Panc1 (cell line): ENCODE measurements around the gene SCNN1B. TPM values are rescaled to one million over a fixed set of nuclear protein-coding genes. Genes with fewer than 3 reads are reported as not detected.

ENCODE experiments used
- ATAC-seq: fragments of 200-7000 bp; cut with Tn5 transposase; 2 replicates; pipeline ENCODE4 v1.9.1; 2020; ENCODE audit warnings: mild to moderate bottlenecking, moderate library complexity
- BruUV-seq: library from RNA; stranded (reverse); fragments of 400-500 nt; replicated peaks from 2 replicates; lab custom pipeline; 2021; lab: Mats Ljungman, UMichigan
- CTCF ChIA-PET: fragments of 300-600 bp; sonication (Branson Sonifier 250); formaldehyde crosslinking; loops from one replicate; lab custom pipeline; 2022; ENCODE audit warnings: antibody characterized with exemption; lab: Charles Lee
- POLR2A ChIA-PET: fragments of 300-600 bp; sonication (Branson Sonifier 250); formaldehyde crosslinking; loops from one replicate; lab custom pipeline; 2022; ENCODE audit warnings: antibody characterized with exemption; lab: Charles Lee
- DNase-seq: peaks from one replicate; pipeline ENCODE4 v3.0.0-alpha.2; 2010; ENCODE audit warnings: low read depth, low spot score
- H3K27ac ChIP-seq: 2 replicates; pipeline ENCODE4 v1.5.1; 2011; ENCODE audit warnings: mild to moderate bottlenecking, low read length, inconsistent platforms
- H3K27me3 ChIP-seq: fragments of 200-500 bp; sonication (Bioruptor generic); 2 replicates; pipeline ENCODE4 v1.6.0; 2014; ENCODE audit warnings: low read length, inconsistent platforms; ENCODE audit not compliant: control insufficient read depth, insufficient read depth
- H3K36me3 ChIP-seq: fragments of 200-500 bp; sonication (Bioruptor generic); 2 replicates; pipeline ENCODE4 v1.5.1; 2014; ENCODE audit warnings: inconsistent platforms, mild to moderate bottlenecking, low read length, moderate library complexity; ENCODE audit not compliant: control insufficient read depth, insufficient read depth
- H3K4me1 ChIP-seq: 2 replicates; pipeline ENCODE4 v1.5.1; 2011; ENCODE audit warnings: inconsistent platforms, mild to moderate bottlenecking, low read length, moderate library complexity; ENCODE audit not compliant: control insufficient read depth, insufficient read depth
- H3K4me3 ChIP-seq, 2 experiments: 2 replicates each; pipeline ENCODE4 v1.5.1; 2011 to 2012; ENCODE audit warnings: low read depth in 2 of 2, low read length in 2 of 2, mild to moderate bottlenecking in 2 of 2, inconsistent platforms in 1 of 2, moderate library complexity in 1 of 2
- H3K9me3 ChIP-seq: fragments of 200-500 bp; sonication (Bioruptor generic); 2 replicates; pipeline ENCODE4 v1.5.1; 2014; ENCODE audit warnings: low read depth, mild to moderate bottlenecking, inconsistent platforms, low read length, moderate library complexity; ENCODE audit not compliant: control insufficient read depth, insufficient read depth
- POLR2AphosphoS5 ChIP-seq: IDR thresholded peaks from 2 replicates; pipeline ENCODE4 v1.6.1; 2012; ENCODE audit warnings: mild to moderate bottlenecking, low read depth, low read length, moderate library complexity
- SIN3A ChIP-seq: IDR thresholded peaks from 2 replicates; pipeline ENCODE4 v1.6.1; 2012; ENCODE audit warnings: low read depth, mild to moderate bottlenecking, low read length, moderate library complexity, borderline replicate concordance; ENCODE audit not compliant: insufficient read depth
- TCF7L2 ChIP-seq: IDR thresholded peaks from 2 replicates; pipeline ENCODE4 v1.6.1; 2011; ENCODE audit warnings: mild to moderate bottlenecking, low read depth, low read length, inconsistent platforms
- in situ Hi-C: cut with HindIII; loops from 2 replicates; pipeline ENCODE4 v1.10.0; 2016; ENCODE audit warnings: low sequenced_read_pairs, low pct_unique_long_range_greater_than_20kb
- intact Hi-C: fragments of 100-400 bp; cut with micrococcal nuclease; formaldehyde crosslinking; loops from one replicate; pipeline ENCODE4 v1.10.0; 2022; ENCODE audit not compliant: unreplicated experiment
- total RNA-seq: library from RNA; stranded (reverse); gene quantifications from one replicate; pipeline ENCODE4 v1.2.1, GENCODE V29; 2021; ENCODE audit not compliant: unreplicated experiment
- TF ChIP-seq, protein P1 (sequence below), 2 experiments: IDR thresholded peaks; 2 replicates each; pipeline ENCODE4 v1.6.1; 2011 to 2012; ENCODE audit warnings: low read depth in 2 of 2, control low read depth in 1 of 2, low read length in 1 of 2, mild to moderate bottlenecking in 1 of 2, moderate library complexity in 1 of 2; ENCODE audit not compliant: insufficient read depth in 1 of 2
- TF ChIP-seq, protein P2 (sequence below): fragments of 450-650 bp; IDR thresholded peaks from 2 replicates; pipeline ENCODE4 v1.5.1; 2017; ENCODE audit warnings: mild to moderate bottlenecking

SCNN1B gene
- total RNA-seq, 1 experiment from 2014 or later: 10.7 TPM

DNA sequence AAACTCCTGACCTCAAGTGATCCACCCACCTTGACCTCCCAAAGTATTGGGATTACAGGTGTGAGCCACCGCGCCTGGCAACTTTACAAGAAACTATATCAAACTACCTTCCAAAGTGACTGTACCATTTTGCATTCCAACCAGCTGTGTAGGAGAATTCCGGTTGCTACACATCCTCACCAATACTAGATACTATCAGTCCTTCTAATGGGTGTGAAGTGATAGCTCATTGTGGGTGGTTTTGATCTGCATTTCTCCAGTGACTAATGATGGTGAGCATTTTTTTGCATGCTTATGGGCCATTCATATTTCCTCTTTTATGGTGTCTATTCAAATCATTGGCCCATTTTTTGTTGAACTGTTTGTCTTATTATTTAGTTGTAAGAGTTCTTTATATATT lies 37.7 kb downstream of the SCNN1B start:
- H3K27me3 ChIP-seq: no peaks in the 10 kb centered on the region
- POLR2A ChIA-PET: no interaction called here
- no peaks in the 10 kb centered on the region for H3K36me3 ChIP-seq
- DNase-seq (no peak), ATAC-seq (no peak)
- H3K4me3 ChIP-seq: no peak overlapping the region
- CTCF ChIA-PET: no interaction called here
- in situ Hi-C loops (no loop called here), intact Hi-C loops (no loop called here)
- BruUV-seq: no TSS peak
- no peak for TF ChIP-seq SIN3A
- TF ChIP-seq TCF7L2: no peak
- no peak for TF ChIP-seq POLR2AphosphoS5
- TF ChIP-seq, protein P1, sequence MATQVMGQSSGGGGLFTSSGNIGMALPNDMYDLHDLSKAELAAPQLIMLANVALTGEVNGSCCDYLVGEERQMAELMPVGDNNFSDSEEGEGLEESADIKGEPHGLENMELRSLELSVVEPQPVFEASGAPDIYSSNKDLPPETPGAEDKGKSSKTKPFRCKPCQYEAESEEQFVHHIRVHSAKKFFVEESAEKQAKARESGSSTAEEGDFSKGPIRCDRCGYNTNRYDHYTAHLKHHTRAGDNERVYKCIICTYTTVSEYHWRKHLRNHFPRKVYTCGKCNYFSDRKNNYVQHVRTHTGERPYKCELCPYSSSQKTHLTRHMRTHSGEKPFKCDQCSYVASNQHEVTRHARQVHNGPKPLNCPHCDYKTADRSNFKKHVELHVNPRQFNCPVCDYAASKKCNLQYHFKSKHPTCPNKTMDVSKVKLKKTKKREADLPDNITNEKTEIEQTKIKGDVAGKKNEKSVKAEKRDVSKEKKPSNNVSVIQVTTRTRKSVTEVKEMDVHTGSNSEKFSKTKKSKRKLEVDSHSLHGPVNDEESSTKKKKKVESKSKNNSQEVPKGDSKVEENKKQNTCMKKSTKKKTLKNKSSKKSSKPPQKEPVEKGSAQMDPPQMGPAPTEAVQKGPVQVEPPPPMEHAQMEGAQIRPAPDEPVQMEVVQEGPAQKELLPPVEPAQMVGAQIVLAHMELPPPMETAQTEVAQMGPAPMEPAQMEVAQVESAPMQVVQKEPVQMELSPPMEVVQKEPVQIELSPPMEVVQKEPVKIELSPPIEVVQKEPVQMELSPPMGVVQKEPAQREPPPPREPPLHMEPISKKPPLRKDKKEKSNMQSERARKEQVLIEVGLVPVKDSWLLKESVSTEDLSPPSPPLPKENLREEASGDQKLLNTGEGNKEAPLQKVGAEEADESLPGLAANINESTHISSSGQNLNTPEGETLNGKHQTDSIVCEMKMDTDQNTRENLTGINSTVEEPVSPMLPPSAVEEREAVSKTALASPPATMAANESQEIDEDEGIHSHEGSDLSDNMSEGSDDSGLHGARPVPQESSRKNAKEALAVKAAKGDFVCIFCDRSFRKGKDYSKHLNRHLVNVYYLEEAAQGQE (IDR thresholded peaks at IDR 0.05; ENCODE audit: insufficient read depth in 1 of 2, low read depth in 2 of 2, low read length in 1 of 2): no peak
- TF ChIP-seq, protein P2, sequence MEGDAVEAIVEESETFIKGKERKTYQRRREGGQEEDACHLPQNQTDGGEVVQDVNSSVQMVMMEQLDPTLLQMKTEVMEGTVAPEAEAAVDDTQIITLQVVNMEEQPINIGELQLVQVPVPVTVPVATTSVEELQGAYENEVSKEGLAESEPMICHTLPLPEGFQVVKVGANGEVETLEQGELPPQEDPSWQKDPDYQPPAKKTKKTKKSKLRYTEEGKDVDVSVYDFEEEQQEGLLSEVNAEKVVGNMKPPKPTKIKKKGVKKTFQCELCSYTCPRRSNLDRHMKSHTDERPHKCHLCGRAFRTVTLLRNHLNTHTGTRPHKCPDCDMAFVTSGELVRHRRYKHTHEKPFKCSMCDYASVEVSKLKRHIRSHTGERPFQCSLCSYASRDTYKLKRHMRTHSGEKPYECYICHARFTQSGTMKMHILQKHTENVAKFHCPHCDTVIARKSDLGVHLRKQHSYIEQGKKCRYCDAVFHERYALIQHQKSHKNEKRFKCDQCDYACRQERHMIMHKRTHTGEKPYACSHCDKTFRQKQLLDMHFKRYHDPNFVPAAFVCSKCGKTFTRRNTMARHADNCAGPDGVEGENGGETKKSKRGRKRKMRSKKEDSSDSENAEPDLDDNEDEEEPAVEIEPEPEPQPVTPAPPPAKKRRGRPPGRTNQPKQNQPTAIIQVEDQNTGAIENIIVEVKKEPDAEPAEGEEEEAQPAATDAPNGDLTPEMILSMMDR: no peak
- no peaks in the 10 kb centered on the region for H3K9me3 ChIP-seq
- peaks cover 10% of the 10 kb centered on the region for H3K4me1 ChIP-seq
- no peak overlapping the region for H3K27ac ChIP-seq

DNA sequence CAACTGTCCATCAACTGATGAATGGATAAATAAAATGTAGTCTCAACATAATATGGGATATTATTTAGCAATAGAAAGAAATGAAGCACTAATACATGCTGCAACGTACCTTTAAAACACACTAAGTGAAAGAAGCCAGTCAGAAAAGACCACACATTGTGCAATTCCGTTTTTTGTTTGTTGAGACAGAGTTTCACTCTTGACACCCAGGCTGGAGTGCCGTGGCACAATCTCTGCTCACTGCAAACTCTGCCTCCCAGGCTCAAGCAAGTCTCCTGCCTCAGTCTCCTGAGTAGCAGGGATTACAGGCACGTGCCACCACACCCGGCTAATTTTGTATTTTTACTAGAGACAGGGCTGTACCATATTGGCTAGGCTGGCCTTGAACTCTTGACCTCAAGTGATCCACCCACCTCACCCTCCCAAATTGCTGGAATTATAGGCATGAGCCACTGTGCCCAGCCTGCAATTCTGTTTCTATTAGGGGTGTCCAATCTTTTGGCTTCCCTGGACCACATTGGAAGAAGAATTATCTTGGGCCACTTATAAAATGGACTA lies 40.1 kb downstream of the SCNN1B start:
- TF ChIP-seq POLR2AphosphoS5: no peak
- TF ChIP-seq, protein P2: no peak
- TF ChIP-seq SIN3A: no peak
- no peak for TF ChIP-seq TCF7L2
- intact Hi-C loops: no loop called here
- in situ Hi-C loops: no loop called here
- Histone ChIP-seq H3K4me1 (0 out of 2 replicates have a peak, but pooled peaks cover 2% of the 10 kb centered on the region), H3K36me3 (no peaks in the 10 kb centered on the region), H3K27ac (0 out of 2 replicates have a peak overlapping the region, but pooled peaks have one; percentile 12), H3K4me3 (no peak overlapping the region), H3K27me3 (no peaks in the 10 kb centered on the region), H3K9me3 (no peaks in the 10 kb centered on the region)
- ChIA-PET CTCF (no interaction called here), POLR2A (no interaction called here)
- no TSS peak for BruUV-seq
- ATAC-seq (no peak), DNase-seq (no peak)
